Activated T-helper 1 cell treated with anti-CD3 and anti-CD28 coated beads, Interleukin-2, amount 50 U/mL, for 16 hours (primary cell): ENCODE results near the gene SERPINA4.

Experiments
- DNase-seq, 2 donors: peaks; one replicate each; pipeline ENCODE4 v3.0.0-alpha.2; 2020; ENCODE audit warnings: low read depth in 1 of 2, low spot score in 1 of 2

SERPINA4 gene

GRCh38 chr14:94542811-94543440 lies 18.3 kb upstream of the SERPINA4 start:
- no peak for DNase-seq

GRCh38 chr14:94543449-94544124 lies 17.7 kb upstream of the SERPINA4 start:
- DNase-seq, result no peak

- no peak for DNase-seq
Measured at GRCh38 chr14:94544726-94545125, 16.5 kb upstream of the SERPINA4 start.

DNA sequence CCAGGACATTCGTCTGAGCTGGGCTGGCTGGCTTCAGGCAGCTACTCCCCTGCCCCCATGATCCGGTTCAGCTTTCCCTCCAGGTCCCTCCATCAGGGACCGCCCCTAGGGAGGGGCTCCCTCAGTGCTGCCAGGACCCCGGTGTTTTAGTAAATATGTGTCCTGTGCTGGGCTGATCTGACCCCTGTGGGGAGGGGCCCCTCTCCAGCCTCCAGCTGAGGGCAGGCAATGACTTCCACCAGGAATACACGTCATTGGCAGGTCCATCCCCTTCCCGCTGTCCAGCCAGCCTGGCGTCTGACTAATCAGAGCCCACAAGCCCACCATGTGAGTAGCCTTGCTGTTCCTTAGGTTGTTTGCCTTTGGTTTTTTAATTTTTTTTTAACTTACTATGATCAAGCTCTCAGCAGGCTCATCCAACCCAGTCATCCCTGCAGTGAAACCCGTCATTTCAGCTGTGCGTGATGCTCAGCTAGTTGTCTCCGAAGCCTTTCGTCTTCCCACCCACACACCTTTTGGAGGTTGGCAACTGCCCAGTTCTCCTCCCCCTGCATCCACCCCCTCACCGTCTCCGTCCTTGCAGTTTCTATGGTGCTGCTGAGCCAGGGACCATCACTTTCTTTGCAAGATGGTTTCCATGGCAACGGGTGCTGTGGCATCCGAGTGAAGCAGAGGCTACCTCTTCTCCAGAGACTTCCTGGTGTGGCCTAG lies 16.0 kb upstream of the SERPINA4 start:
- no peak for DNase-seq

DNA sequence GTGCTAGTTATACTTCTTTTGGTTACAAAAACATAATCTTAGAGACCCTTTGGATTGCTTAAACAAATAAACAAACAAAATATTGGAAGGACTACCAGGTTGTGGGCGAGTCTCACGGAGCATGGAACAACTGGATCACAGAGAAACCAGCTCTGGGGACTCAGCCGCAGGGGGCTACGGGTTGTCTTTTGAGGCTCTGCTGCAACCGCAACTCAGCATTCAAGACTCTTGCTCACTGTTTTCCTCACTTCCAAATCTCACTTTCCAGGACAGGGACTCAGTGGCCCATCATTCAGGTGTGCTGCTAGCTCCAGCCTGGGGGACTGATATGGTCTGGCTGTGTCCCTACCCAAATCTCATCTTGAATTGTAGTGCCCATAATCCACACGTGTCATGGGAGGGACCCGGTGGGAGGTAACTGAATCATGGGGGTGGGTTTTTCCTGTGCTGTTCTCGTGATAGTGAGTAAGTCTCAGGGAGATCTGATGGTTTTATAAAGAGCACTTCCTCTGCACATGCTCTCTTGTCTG lies 14.0 kb upstream of the SERPINA4 start:
- no peak for DNase-seq

DNA sequence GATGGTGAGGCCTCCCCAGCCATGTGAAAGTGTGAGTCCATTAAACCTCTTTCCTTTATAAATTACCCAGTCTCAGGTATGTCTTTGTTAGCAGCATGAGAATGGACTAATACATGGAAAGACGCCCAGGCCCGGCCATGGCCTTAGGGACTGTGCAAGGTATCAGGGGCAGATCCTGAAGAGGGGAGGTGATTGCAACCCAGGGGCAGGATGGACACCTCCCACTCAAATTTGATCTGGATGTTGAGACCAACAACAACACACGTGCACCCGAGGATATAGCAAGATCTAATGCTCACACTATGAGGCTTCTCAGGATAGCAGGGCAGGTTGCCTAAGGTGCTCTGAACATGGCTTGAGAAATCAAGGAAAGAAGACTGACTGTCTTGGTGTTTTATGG lies 13.5 kb upstream of the SERPINA4 start:
- no peak for DNase-seq

GRCh38 chr14:94548131-94548998 lies 12.9 kb upstream of the SERPINA4 start:
- no peak for DNase-seq

DNA sequence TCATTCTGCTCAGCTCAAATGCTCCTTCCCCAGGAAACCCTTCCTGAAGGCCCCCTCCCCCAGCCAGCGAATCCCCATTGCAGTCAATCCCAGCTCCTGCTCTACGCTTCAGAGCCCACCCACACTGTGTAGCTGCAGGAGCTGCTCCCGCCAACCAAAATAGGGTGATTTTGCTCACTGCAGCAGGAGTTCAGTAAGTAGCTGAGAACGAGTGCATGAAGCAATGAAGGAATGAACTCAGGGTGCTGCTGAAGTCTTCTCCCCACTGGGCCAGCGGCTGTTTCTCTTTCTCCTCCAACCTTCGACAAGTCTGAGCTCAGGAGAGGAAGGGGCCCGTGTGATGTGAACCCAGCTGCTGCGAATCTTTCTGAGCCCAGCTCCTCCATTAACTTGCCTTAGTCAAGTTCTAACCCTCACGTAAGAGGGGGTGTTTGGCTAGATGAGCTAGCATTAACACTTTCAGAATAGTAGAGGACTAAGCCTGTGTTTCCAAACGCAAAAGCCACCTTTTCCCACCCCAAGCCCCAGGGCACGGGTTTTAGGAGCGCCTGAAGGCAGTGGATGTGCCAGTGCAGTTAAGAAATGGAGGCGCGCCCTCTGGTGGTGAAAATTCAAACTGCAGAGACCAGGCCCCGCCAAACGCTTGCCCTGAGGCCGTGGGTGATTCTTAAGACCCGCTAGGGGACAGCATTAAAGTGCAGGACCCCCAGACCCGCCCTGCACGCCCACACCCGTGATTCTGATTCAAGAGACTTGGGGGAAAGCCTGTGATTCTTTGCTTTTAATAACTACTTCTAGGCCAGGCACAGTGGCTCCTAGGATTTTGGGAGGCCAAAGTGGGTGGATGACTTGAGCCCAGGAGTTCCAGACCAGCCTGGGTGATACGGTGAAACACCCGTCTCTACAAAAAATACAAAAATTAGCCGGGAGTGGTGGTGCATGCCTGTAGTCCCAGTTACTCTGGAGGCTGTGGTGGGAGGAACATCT lies 11.9 kb upstream of the SERPINA4 start:
- peak; percentile 15 to 28 for DNase-seq

GRCh38 chr14:94550041-94550440 lies 11.2 kb upstream of the SERPINA4 start:
- no peak for DNase-seq

GRCh38 chr14:94555991-94556390 lies 5.3 kb upstream of the SERPINA4 start:
- DNase-seq, result no peak

- no peak for DNase-seq
Measured at GRCh38 chr14:94557327-94557726, 3.9 kb upstream of the SERPINA4 start.

DNA sequence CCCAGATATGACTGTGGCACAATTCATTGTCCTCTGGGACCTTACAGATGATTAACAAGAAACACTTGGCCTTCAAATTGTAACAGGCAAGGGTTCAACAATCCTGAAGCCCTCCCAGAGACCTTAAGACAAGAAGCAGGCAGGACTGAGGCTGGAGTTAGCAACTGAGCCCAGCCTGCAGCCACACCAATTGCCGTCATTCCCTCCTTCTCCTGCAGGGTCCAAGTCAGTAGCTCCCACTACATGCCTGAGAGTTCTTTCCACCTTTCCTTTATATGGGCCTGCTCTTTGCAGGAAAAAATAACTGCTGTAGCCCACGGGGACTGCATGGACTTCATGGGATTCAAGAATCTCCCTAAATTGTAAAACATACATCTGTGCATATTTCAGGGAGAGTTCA lies 2.4 kb upstream of the SERPINA4 start:
- no peak for DNase-seq

DNA sequence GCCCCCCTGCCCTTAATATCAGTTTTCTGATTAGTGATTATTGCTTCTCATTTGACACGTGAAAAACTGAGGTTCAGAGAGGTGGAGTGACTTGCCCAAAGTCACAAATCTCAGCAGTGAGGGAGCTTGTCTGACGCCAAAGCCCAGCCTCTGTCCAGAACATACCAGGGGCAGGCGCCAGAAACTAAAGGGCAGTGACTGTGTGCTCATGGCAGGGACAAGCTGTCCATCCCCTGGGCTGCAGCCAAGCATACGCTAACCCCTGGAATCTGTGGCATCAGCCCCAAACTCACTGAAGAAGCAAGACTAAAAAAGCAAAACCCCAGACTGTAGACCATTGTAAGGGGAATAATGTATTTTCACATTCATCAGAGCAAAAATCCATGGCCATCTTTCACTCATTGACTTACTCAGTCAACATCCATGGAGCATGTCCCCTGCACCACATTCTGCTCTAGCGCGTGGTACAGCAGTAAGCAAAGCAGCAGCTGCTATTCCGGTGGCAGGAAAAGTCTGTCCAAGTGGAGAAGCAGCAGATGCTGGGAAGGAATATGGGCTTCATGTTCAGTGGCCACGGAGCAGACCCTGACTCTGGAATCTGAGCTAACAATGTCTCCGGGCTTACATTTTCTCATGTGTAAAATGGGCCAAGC lies 1.5 kb upstream of the SERPINA4 start:
- no peak for DNase-seq

GRCh38 chr14:94560291-94560665 lies 964 bp upstream of the SERPINA4 start:
- no peak for DNase-seq

DNA sequence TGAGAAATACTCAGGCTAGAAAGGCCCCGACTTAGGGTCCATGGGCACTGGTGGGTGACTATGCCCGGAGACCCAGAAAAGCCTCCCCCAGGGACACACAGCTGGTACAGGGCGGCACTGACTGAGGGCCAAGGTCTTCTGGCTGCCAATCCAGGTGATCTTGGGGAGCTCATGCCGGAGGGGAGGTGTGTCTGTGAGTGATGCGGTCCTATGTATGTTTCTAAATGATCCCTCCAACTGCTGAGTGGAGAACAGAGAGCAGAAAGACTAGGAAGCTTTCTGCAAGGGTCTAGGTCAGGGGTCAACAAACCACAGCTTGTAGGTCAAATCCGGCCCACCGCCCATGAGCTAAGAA lies 391 bp downstream of the SERPINA4 start:
- no peak for DNase-seq

- no peak for DNase-seq
Measured at GRCh38 chr14:94562022-94562421, 780 bp downstream of the SERPINA4 start.

GRCh38 chr14:94562941-94563883 lies 2.0 kb downstream of the SERPINA4 start:
- no peak for DNase-seq

- DNase-seq, result no peak
Measured at GRCh38 chr14:94564381-94564780, 3.1 kb downstream of the SERPINA4 start.

DNA sequence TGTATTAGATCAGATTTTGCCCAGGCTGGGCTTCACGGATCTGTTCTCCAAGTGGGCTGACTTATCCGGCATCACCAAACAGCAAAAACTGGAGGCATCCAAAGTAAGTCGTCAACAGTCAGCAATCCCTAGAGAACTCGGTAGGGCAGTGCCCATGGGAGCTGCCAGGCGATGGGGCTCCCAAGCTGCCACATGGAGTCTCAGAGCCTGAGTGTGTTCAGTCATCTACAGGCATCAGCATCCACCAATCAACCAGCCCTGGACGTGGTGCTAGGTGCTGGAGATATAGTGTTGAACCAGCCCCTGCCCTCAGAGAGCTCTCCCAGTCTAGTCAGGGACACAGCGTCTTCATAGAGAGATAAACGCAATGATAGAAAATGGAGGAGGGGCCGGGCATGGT lies 6.9 kb downstream of the SERPINA4 start:
- DNase-seq, result no peak
